B cell (primary cell): ENCODE results near the gene TMC7. TPM values are rescaled to one million over a fixed set of nuclear protein-coding genes. Genes with fewer than 3 reads are reported as not detected.

Experiments
- ATAC-seq: fragments of 200-7000 bp; cut with Tn5 transposase; one replicate; pipeline ENCODE4 v1.10.0; 2021; ENCODE audit warnings: low read depth, mild to moderate bottlenecking, moderate number of reproducible peaks, moderate library complexity
- CTCF ChIA-PET: fragments of 350-600 bp; sonication (Branson Sonifier 250); formaldehyde crosslinking; loops from one replicate; lab custom pipeline; 2021; ENCODE audit warnings: antibody characterized with exemption, inconsistent platforms; lab: Charles Lee
- POLR2A ChIA-PET: fragments of 350-600 bp; sonication (Branson Sonifier 250); formaldehyde crosslinking; loops from one replicate; lab custom pipeline; 2021; ENCODE audit warnings: antibody characterized with exemption; lab: Charles Lee
- DNase-seq: peaks from one replicate; pipeline ENCODE4 v3.0.0; 2013
- H2AFZ ChIP-seq: 2 replicates; pipeline ENCODE4 v1.6.1; 2012; ENCODE audit warnings: mild to moderate bottlenecking, low read depth, low read length; ENCODE audit not compliant: insufficient read depth, poor library complexity, severe bottlenecking
- H3K27ac ChIP-seq, 2 donors: 1 replicate in 1 of 2; 2 replicates in 1 of 2; pipeline ENCODE4 v1.5.1; 2012 to 2013; ENCODE audit warnings: low read length in 2 of 2, mild to moderate bottlenecking in 2 of 2, moderate library complexity in 1 of 2
- H3K27me3 ChIP-seq, 4 experiments: fragments of 200-600 bp in 1 of 4; sonication (generic) in 1 of 4; replicated peaks in 1 of 4; 1 replicate in 2 of 4; 2 replicates in 2 of 4; pipeline versions ENCODE4 v1.6.1 to v1.7.0; 2013 to 2016; ENCODE audit warnings: low read length in 3 of 4, mild to moderate bottlenecking in 2 of 4, mixed read lengths in 1 of 4, moderate library complexity in 1 of 4; ENCODE audit not compliant: insufficient read depth in 4 of 4, control insufficient read depth in 3 of 4; ENCODE audit errors: control extremely low read depth in 1 of 4
- H3K36me3 ChIP-seq, 2 experiments: replicated peaks in 1 of 2; 1 replicate in 1 of 2; 2 replicates in 1 of 2; pipeline versions ENCODE4 v1.6.1 to v1.7.1; 2013; ENCODE audit warnings: low read length in 1 of 2; ENCODE audit not compliant: insufficient read depth in 2 of 2, control insufficient read depth in 1 of 2; ENCODE audit errors: control extremely low read depth in 1 of 2, extremely low read depth in 1 of 2
- H3K4me1 ChIP-seq, 2 donors: fragments of 200-600 bp in 1 of 2; sonication (generic) in 1 of 2; 1 replicate in 1 of 2; 2 replicates in 1 of 2; pipeline versions ENCODE4 v1.5.1 to v1.6.1; 2013 to 2017; ENCODE audit warnings: low read length in 2 of 2; ENCODE audit not compliant: control insufficient read depth in 2 of 2, insufficient read depth in 2 of 2
- H3K4me2 ChIP-seq: replicated peaks from 2 replicates; pipeline ENCODE3; 2012; ENCODE audit warnings: mild to moderate bottlenecking, low read depth, low read length; ENCODE audit not compliant: poor library complexity, severe bottlenecking
- H3K4me3 ChIP-seq, 5 experiments: fragments of 200-600 bp in 1 of 5; sonication (generic) in 1 of 5; 1 replicate in 3 of 5; 2 replicates in 2 of 5; pipeline versions ENCODE4 v1.5.1 to v1.7.0; 2011 to 2016; ENCODE audit warnings: low read length in 4 of 5, mild to moderate bottlenecking in 4 of 5, low read depth in 2 of 5, control low read depth in 1 of 5, moderate library complexity in 1 of 5; ENCODE audit not compliant: insufficient read depth in 1 of 5; ENCODE audit errors: control extremely low read depth in 1 of 5, extremely low read depth in 1 of 5
- H3K79me2 ChIP-seq: fragments of 200-600 bp; sonication (generic); one replicate; pipeline ENCODE4 v1.6.0; 2016; ENCODE audit warnings: low read length; ENCODE audit not compliant: control insufficient read depth, insufficient read depth
- H3K9ac ChIP-seq: fragments of 200-600 bp; sonication (generic); 2 replicates; pipeline ENCODE4 v1.6.1; 2017; ENCODE audit warnings: mild to moderate bottlenecking, low read length, moderate library complexity
- H3K9me3 ChIP-seq, 3 donors: one replicate each; pipeline versions ENCODE4 v1.6.1 to v1.7.1; 2013; ENCODE audit warnings: low read length in 2 of 3; ENCODE audit not compliant: control insufficient read depth in 2 of 3, insufficient read depth in 1 of 3; ENCODE audit errors: control extremely low read depth in 1 of 3
- H4K20me1 ChIP-seq: 2 replicates; pipeline ENCODE4 v1.6.0; 2012; ENCODE audit warnings: mild to moderate bottlenecking, low read length; ENCODE audit not compliant: insufficient read depth, control insufficient read depth, poor library complexity, severe bottlenecking
- H3K27ac Mint-ChIP-seq: one replicate; pipeline ENCODE4 v1.8.0; 2021; ENCODE audit warnings: mixed read lengths
- H3K27me3 Mint-ChIP-seq: one replicate; pipeline ENCODE4 v1.8.0; 2021; ENCODE audit warnings: mixed read lengths
- H3K4me1 Mint-ChIP-seq: one replicate; pipeline ENCODE4 v1.8.0; 2021; ENCODE audit warnings: mixed read lengths
- H3K4me3 Mint-ChIP-seq: one replicate; pipeline ENCODE4 v1.8.0; 2021; ENCODE audit warnings: mixed read lengths
- H3K9me3 Mint-ChIP-seq: one replicate; pipeline ENCODE4 v1.8.0; 2022; ENCODE audit warnings: mixed read lengths; ENCODE audit not compliant: insufficient read depth
- CTCF ChIP-seq: fragments of 200-600 bp; IDR thresholded peaks from one replicate; pipeline ENCODE4 v1.8.0; 2022; ENCODE audit warnings: antibody characterized with exemption, mild to moderate bottlenecking
- EZH2 ChIP-seq: IDR thresholded peaks from 2 replicates; pipeline ENCODE4 v1.6.1; 2012; ENCODE audit warnings: borderline replicate concordance, low read depth, mild to moderate bottlenecking, moderate library complexity, low read length; ENCODE audit not compliant: insufficient read depth, poor library complexity, severe bottlenecking
- WGBS: methylation state at CpG from one replicate; pipeline ENCODE4 v1.1.5; 2013; ENCODE audit warnings: missing lambda C conversion rate; ENCODE audit not compliant: insufficient coverage; 5-methylcytosine and 5-hydroxymethylcytosine counted together
- intact Hi-C: fragments of 100-400 bp; cut with micrococcal nuclease; formaldehyde crosslinking; loops from one replicate; pipeline ENCODE4 v1.10.0; 2022
- polyA plus RNA-seq: library from polyadenylated mRNA; depleted of rRNA; stranded (reverse); fragments of >200 nt; gene quantifications from 2 replicates; pipeline ENCODE4 v1.2.3, GENCODE V29; 2012
- total RNA-seq, 2 donors: library from RNA; stranded (reverse); fragments of 120-200 nt in 1 of 2; gene quantifications; 1 replicate in 1 of 2; 2 replicates in 1 of 2; pipeline versions ENCODE4 v1.2.3 to v1.2.4, GENCODE V29; 2013 to 2022

The TMC7 gene
- total and polyA plus RNA-seq, 2 donors (not counting 1 experiment from before 2014, with no cell fraction given) = not detected

GRCh38 chr16:19094542-19095365 is 111.0 kb downstream of the TMC7 start:
- TF ChIP-seq CTCF (no peak), EZH2 (no peak)
- DNase-seq (no peak), ATAC-seq (peak; percentile 24)
- H3K9ac ChIP-seq = no peak overlapping the region
- ChIA-PET CTCF (interaction anchor here (0.6 to 2.4 kb wide), 9 partner anchors 9 to 408 kb away, joined by 3 to 13 read pairs (median 3); no protein-coding TSS in a partner anchor), POLR2A (interaction anchor here (1.0 to 1.2 kb wide), 2 partner anchors 23 to 36 kb away, joined by 3 to 4 read pairs; no protein-coding TSS in a partner anchor)
- intact Hi-C loops = no loop called here
- no peak overlapping the region for H3K27ac ChIP-seq
- Mint-ChIP-seq H3K9me3 (peaks cover 12% of the 10 kb centered on the region), H3K4me1 (peaks cover 11% of the 10 kb centered on the region), H3K27me3 (no peaks in the 10 kb centered on the region), H3K27ac (no peak overlapping the region), H3K4me3 (no peak overlapping the region)
- no peaks in the 10 kb centered on the region for H4K20me1 ChIP-seq
- 70% methylated on average over 5 of the region's 11 CpGs for WGBS
- peaks cover 0 to 8% (median 5%) of the 10 kb centered on the region in 3 donors for H3K9me3 ChIP-seq
- H3K36me3 ChIP-seq = no peaks in the 10 kb centered on the region
- H3K4me1 ChIP-seq = no peaks in the 10 kb centered on the region
- H3K4me3 ChIP-seq = no peak overlapping the region
- no peak overlapping the region for H3K4me2 ChIP-seq
- H2AFZ ChIP-seq = peak overlapping the region; percentile 29
- H3K79me2 ChIP-seq = no peaks in the 10 kb centered on the region
- H3K27me3 ChIP-seq = no peaks in the 10 kb centered on the region

GRCh38 chr16:19095654-19096053 is 111.9 kb downstream of the TMC7 start:
- H3K4me3 Mint-ChIP-seq = no peak overlapping the region
- no peak overlapping the region for H3K27ac Mint-ChIP-seq
- no peaks in the 10 kb centered on the region for H3K79me2 ChIP-seq
- H3K27ac ChIP-seq = no peak overlapping the region
- H3K27me3 Mint-ChIP-seq = no peaks in the 10 kb centered on the region
- no peaks in the 10 kb centered on the region for H4K20me1 ChIP-seq
- CTCF ChIA-PET = interaction anchor here (0.9 to 2.4 kb wide), 7 partner anchors 9 to 279 kb away, joined by 3 to 13 read pairs (median 4); no protein-coding TSS in a partner anchor
- peaks cover 15% of the 10 kb centered on the region for H3K9me3 Mint-ChIP-seq
- TF ChIP-seq EZH2 (no peak), CTCF (no peak)
- peaks cover 0 to 4% (median 0%) of the 10 kb centered on the region in 4 experiments for H3K27me3 ChIP-seq
- H3K4me2 ChIP-seq = no peak overlapping the region
- H2AFZ ChIP-seq = no peak overlapping the region
- DNase-seq (no peak), ATAC-seq (peak; percentile 43)
- H3K9ac ChIP-seq = no peak overlapping the region
- POLR2A ChIA-PET = interaction anchor here (1.2 kb wide), 1 partner anchor 35 kb away, joined by 3 read pairs; no protein-coding TSS in a partner anchor
- intact Hi-C loops = no loop called here
- peaks cover 11% of the 10 kb centered on the region for H3K4me1 Mint-ChIP-seq
- whole genome bisulfite sequencing = 60% methylated on average over 1 of the region's 5 CpGs
- H3K9me3 ChIP-seq = peaks cover 0 to 13% (median 5%) of the 10 kb centered on the region in 3 donors
- no peak overlapping the region for H3K4me3 ChIP-seq
- H3K36me3 ChIP-seq = no peaks in the 10 kb centered on the region
- no peaks in the 10 kb centered on the region for H3K4me1 ChIP-seq
